EL (cell line): ENCODE results near the gene CCND2.

Experiments
- DNase-seq: peaks from one replicate; pipeline ENCODE4 v3.0.0-alpha.2; 2016

CCND2 gene

GRCh38 chr12:4293299-4293965, 19.9 kb downstream of the CCND2 start:
- DNase-seq: no peak

- no peak for DNase-seq
These were observed 20.5 kb downstream of the CCND2 start for GRCh38 chr12:4293966-4294505.

- no peak for DNase-seq
These were observed 23.2 kb downstream of the CCND2 start for GRCh38 chr12:4296751-4297150.

- DNase-seq: no peak
These were observed 24.1 kb downstream of the CCND2 start for GRCh38 chr12:4297617-4298016.

GRCh38 chr12:4300883-4301282, 27.3 kb downstream of the CCND2 start:
- no peak for DNase-seq

- DNase-seq: no peak
These were observed 28.5 kb downstream of the CCND2 start for GRCh38 chr12:4301932-4302501.

GRCh38 chr12:4302881-4303280, 29.3 kb downstream of the CCND2 start:
- no peak for DNase-seq

GRCh38 chr12:4303750-4304149, 30.2 kb downstream of the CCND2 start:
- no peak for DNase-seq

- peak; percentile 73 for DNase-seq
These were observed 34.2 kb downstream of the CCND2 start for GRCh38 chr12:4307593-4308333.

GRCh38 chr12:4308334-4308950, 34.9 kb downstream of the CCND2 start:
- no peak for DNase-seq

GRCh38 chr12:4311776-4312175, 38.2 kb downstream of the CCND2 start:
- no peak for DNase-seq

- DNase-seq: no peak
These were observed 38.7 kb downstream of the CCND2 start for GRCh38 chr12:4312251-4312650.

GRCh38 chr12:4320497-4320852, 46.9 kb downstream of the CCND2 start:
- no peak for DNase-seq

GRCh38 chr12:4320853-4321701, 47.5 kb downstream of the CCND2 start, which contains the start of gene TIGAR:
TIGAR (plus strand) TSS chr12:4321213; CDS start chr12:4321272, 59 bp downstream.
- peak; percentile 95 for DNase-seq

GRCh38 chr12:4322726-4323125, 49.2 kb downstream of the CCND2 start:
- no peak for DNase-seq
